Measurements from ENCODE around the gene FAM120A.
"Not testable (repeated sequence)": the region's sequence is repeated elsewhere in the genome, so short reads cannot be mapped to it uniquely, and the experiment has no call there.

FAM120A gene

DNA sequence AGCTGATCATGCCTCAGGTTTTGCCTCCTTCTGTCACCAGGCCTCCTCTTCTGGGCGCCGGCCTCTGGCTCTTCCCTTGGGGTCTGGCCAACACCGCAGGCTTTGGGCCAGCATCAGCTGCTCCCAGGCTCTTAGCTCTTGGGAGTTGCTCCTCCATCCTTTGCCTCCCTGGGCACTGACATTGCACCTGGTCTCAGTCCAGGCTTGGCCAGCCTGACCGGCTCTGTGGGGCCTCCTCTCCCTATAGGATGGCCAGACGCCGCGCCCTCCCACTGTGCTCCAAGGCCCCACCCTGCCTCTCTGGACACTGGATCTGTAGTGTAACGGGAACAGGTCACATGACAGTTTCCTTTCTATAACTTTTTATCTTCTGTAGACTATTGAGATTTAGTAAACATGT is 59.7 kb downstream of the FAM120A start:
- not testable (repeated sequence) for DNase-seq (ENCODE audit: low spot score)

- not testable (repeated sequence) for DNase-seq (ENCODE audit: low spot score)
Measured at GRCh38 chr9:93512170-93512812, 60.8 kb downstream of the FAM120A start.

GRCh38 chr9:93513606-93514005 is 62.1 kb downstream of the FAM120A start:
- no peak for DNase-seq (ENCODE audit: low spot score)

DNA sequence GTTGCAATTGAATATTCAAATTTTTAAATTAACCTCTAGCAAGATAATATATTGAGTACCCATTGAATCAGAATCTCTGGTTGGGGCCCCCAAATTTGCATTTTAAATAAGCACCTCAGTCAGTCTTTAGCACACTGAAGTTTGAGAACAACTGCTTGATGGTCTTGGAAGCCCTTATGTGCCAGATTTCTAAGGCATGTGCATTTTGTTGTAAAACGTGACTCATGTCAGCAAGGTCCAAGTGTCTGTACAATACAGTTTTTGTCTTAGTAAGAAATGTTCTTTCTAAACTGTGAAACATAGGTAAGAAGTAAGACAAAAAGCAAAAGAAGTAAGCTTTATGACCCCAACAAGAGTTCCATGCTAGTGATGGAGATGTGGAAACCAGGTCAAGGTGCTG is 65.8 kb downstream of the FAM120A start:
- DNase-seq (ENCODE audit: low spot score), result no peak

DNA sequence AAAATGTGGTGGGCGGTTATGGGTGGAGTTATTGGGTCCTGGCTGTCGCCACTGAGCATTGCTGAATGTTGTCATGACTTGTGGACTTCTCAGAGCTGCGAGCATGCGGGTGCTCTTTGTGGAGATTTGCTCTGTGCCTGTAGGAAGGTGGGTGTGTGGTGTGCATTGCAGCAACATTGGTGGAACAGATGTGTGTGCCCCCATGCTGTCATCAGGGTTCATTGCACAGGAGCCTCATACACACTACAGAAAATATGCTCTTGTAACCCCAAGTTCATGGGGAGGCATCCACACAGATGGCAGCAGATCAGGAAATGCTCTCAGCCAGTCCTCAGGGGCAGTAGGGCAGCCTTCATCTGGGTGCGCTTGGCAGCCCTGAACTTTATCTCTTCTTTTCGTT is 69.0 kb downstream of the FAM120A start:
- DNase-seq (ENCODE audit: low spot score), result no peak

DNA sequence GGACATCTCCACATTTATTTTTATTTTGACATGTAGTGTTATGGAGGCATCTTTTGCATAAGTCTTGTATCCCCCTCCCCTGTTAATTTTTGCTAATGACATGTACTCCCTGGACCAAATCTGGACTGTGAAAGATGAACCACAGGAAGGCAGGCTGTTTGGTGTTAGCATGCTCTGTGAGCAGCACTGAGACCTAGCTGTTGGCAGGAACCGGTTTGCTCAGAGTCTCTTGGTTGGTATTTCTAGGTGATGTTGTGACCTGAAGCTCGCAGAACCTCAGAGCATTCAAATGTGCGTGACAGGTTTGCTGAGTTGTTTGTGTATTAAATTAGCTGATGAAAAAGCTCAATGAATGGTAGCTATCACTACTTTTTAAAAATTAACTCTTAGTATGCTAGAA is 71.3 kb downstream of the FAM120A start:
- no peak for DNase-seq (ENCODE audit: low spot score)

DNA sequence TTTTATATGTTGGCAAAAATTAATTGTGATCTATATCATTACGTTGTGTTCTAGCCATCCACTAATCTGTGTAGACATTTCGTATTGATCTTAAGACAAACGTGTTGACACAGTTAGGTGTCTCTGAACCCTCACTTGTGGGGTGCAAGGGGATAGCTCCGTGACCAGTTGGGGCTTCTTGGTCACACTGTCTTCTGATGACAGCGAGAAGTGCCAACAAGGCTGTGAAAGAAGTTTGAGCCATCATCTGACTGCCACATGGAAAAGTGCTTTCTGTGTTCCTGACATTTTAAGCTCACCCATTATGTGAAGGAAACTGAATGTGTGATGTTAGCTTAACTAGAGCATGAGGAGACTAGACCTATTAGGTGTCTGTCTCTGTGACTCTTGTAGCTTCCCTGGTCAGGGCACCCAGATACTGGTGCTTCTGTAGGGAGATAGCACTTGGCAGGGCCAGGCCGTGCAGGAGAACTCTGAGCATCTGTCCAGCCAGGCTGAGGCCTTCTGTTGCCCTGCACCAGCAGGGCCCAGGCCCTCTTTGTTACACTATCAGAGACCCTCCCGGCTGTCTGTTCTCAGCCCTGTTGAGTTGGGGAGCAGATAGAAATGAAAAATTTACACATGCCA is 72.1 kb downstream of the FAM120A start:
- no peak for DNase-seq (ENCODE audit: low spot score)

DNA sequence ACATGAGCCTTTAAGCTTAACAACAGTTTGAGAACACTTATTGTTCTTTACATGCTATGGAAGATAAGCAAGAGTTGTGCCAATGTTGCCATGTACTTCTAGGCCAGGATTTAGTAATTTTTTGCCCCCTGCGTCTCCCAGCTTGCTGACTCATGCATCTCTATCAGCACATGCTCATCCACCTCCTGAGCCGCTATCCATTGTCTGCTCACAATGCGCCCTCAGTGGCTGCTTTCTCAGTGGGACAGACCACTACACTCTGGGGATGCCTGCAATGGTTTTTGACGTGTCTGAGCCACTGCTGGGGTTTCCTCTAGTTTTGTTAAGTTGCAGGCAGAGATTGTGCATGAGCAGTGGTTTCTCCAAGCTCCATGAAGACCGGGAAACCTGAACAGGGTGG is 74.0 kb downstream of the FAM120A start:
- DNase-seq (ENCODE audit: low spot score), result no peak

GRCh38 chr9:93531374-93531773 is 79.9 kb downstream of the FAM120A start:
- DNase-seq (ENCODE audit: low spot score), result no peak

- DNase-seq (ENCODE audit: low spot score), result no peak
Measured at GRCh38 chr9:93532141-93532540, 80.7 kb downstream of the FAM120A start.

GRCh38 chr9:93533863-93534262 is 82.4 kb downstream of the FAM120A start:
- no peak for DNase-seq (ENCODE audit: low spot score)

DNA sequence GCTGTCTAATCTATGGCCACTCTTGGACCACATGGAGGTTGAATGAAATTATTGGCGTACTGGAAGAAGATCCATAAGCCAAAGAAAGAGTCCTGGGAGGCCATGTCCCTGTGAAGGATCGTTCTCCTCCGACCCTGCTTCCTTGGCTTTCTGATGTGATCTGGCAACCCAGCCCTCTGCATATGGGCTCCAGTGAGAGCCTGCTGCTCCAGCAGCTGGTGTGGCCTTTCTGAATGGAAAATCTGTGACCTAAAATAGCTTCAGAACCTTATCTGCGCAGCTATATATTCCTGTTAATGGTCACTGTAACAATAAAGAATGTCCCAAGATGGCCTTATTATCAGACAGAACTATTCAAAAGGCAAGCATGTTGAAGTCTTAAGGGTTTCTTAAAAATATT is 84.7 kb downstream of the FAM120A start:
- no peak for DNase-seq (ENCODE audit: low spot score)

- peak; percentile 22 for DNase-seq (ENCODE audit: low spot score)
Measured at GRCh38 chr9:93536874-93537273, 85.4 kb downstream of the FAM120A start.

DNA sequence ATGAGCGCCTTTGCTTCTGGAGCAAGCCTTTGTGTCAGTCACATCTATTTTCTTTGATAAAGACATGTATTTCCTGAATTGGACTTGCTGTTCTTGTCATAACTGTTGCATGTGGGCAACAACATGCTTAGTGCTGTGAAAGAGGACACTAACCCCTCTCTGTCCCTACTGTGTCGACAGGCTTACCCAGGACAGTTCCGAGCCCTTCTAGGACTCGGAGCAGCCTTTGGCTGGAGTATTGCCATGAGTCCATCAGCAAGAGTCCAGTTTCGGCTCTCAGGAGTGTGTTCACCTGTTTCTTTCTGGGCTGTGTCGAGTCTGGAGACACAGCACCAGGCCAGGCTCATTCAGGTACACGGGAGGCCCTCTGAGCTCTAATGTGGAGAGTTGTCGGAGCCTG is 88.8 kb downstream of the FAM120A start:
- DNase-seq (ENCODE audit: low spot score), result no peak

GRCh38 chr9:93541005-93541404 is 89.5 kb downstream of the FAM120A start:
- no peak for DNase-seq (ENCODE audit: low spot score)

- DNase-seq (ENCODE audit: low spot score), result no peak
Measured at GRCh38 chr9:93541581-93542349, 90.3 kb downstream of the FAM120A start.

- DNase-seq (ENCODE audit: low spot score), result no peak
Measured at GRCh38 chr9:93543117-93543516, 91.6 kb downstream of the FAM120A start.

- no peak for DNase-seq (ENCODE audit: low spot score)
Measured at GRCh38 chr9:93546356-93546755, 94.9 kb downstream of the FAM120A start.

- peak; percentile 18 for DNase-seq (ENCODE audit: low spot score)
Measured at GRCh38 chr9:93549611-93550010, 98.1 kb downstream of the FAM120A start.

DNA sequence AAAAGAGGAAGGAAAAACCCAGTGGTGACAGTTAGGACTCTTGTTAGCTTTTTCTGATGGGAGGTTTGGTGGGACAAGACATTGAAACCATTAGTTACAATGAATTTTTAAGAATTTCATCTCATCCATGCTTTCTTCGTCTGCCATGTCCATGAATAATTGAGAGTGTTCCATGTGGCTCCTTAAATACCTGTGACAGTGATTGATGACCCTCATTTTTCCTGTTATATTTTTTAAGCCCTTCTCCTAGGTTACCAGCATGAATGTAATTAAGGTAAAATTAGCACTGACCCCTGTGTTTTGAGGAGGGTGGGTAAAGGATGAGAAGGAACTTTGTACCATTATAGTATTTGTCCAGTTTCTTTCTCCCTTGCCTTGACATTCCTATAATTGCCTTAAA is 101.4 kb downstream of the FAM120A start:
- no peak for DNase-seq (ENCODE audit: low spot score)

DNA sequence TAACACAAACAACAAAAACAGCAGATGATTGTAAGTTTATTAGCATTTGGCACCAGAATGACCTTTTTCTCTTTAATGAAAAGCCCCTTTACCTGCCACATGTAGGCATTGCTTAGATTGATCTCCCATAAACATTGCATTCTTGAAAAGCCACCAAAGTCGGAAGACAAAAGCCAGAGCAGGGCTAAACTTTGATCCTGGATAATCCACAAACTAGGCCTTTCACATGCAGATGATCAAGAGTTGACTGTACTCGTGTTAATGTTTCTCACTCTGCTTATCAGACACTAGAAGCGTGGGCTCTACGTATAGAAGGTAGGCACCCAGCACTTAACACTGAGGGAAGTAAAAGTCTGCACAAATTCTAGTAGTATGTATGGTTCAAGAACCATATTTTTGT is 103.9 kb downstream of the FAM120A start:
- DNase-seq (ENCODE audit: low spot score), result no peak

DNA sequence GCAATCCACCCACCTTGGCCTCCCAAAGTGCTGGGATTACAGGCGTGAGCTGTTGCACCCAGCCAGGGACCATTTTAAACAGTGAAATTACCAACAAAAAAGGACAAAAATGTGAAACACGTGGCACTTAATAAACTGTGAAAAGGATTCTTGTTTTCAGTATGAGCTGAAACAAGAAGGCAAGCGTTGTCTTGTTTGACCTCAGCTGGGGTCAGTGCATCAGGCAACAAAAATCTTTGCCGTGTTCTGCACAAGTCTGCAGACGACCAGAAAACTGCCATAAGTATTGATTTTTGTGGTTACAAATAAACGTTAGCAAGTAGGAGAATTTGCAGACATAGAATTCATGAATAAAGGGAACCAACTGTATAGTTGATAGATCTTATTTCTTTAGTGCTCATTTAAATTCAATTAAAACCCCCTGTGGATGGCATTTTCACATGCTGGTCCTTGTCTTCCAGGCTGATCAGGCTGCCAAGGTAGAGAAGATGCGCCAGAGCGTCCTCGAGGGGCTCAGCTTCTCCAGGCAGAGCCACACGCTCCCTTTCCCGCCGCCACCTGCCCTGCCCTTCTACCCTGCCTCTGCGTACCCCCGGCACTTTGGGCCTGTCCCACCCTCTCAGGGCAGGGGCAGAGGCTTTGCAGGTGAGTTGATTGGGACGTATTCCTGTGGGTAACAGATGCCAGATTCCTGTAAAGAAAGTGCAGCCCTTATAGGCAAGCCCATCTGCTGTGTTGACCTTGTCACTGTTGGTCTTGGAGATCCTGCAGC is 106.1 kb downstream of the FAM120A start:
- no peak for DNase-seq (ENCODE audit: low spot score)

DNA sequence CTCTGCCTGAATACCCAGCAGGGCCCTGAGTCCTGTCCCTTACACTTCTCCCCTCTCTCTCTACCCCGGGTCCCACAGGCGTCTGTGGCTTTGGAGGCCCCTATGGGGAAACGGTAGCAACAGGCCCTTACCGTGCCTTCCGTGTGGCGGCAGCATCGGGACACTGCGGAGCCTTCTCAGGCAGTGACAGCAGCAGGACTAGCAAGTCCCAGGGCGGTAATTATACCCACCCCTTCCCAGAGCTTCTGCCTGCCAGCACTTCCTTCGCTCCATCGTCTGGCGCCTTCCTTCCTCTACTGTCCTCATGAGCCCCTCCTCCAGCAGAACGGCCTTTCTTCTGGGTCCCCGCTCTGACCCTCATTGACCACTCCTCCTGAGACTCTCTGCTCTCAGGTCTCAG is 107.0 kb downstream of the FAM120A start:
- no peak for DNase-seq (ENCODE audit: low spot score)
